Measurements from ENCODE around the gene ERFL.

ERFL gene

DNA sequence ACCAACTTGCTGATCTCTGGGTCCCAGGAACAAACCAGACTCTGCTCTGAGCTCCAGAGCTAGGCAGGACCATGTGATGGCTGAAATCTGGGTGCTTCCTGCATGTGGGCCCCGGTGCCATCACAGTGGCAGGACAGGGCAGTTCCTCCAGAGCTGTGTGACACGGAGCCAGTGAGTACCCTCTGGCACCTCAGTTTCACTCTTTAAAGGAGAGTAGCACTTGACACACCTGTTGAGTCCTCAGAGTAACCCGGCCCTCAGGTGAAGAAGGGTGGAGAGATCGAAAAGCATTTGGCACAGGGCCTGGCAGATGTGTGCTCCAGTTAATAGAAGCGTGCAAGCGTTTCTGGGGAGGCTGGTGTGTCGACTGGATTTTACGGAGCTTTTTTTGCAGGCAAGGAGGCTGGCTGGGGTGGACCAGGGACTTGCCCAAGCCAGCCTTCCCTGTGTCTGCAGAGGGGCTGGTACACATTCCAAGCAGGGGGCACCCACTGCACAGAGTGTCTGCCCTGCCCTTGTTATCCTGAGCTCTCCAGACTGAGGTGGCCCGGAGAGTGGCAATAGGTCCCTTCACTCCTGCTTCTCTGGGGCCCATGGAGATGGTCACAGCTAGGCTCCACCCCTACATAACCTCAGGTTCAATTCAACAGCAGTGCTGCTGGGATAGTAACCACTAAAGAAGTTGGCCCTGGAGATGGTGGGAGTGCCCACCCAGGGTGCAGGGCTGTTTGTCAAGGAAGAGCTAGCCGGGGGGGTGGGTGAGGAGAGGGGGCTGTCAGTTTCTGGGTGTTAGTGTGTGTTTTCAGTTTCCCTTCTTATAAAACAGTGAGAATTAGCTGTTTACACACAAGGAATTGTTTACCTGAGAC, 59.9 kb downstream of the ERFL start:
- no peak overlapping the region for H3K4me3 ChIP-seq (ENCODE audit: low read depth, low read length)
- DNase-seq (ENCODE audit: low read depth): no peak

DNA sequence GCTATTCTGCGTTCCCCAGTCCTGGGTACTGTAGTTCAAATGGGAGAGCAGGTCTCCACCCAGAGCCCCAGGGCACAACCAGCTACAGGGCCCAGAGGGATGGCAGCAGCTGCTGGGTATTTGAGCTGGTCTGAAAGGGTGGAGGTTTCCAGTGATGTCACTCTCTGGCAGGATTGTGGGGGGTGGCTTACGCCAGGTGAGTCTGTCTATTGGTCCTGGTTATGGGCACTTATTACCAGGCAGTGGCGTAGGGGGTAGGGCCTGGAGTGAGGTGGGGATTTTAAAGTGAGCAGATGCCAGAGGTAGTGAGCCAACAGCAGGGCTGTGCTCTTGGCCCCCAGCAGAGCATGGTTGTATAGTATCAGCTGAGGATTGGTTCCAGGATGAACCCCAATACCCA, 62.0 kb downstream of the ERFL start:
- no peak for DNase-seq (ENCODE audit: low read depth)
- H3K4me3 ChIP-seq (ENCODE audit: low read depth, low read length): no peak overlapping the region

DNA sequence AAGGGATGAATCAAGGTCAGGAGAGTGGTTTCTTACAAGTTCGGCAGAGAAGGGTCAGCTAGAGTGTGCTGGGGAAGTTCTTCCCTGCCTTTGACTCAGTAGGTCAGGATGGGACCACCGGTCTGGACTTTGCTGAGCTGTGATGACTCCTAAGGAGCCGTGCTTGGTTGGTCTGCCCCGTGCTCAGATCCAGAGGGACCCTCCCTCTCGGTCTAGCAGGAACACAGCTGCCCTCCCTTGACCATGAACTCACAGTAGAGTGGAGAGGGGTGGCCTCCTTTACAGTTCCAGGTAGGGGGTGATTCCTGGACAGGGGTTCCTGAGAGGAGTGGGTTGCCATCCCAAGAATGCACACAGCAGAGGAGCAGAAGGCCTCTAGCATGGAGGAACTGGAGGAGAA, 63.9 kb downstream of the ERFL start:
- DNase-seq (ENCODE audit: low read depth): no peak
- H3K4me3 ChIP-seq (ENCODE audit: low read depth, low read length): no peak overlapping the region

DNA sequence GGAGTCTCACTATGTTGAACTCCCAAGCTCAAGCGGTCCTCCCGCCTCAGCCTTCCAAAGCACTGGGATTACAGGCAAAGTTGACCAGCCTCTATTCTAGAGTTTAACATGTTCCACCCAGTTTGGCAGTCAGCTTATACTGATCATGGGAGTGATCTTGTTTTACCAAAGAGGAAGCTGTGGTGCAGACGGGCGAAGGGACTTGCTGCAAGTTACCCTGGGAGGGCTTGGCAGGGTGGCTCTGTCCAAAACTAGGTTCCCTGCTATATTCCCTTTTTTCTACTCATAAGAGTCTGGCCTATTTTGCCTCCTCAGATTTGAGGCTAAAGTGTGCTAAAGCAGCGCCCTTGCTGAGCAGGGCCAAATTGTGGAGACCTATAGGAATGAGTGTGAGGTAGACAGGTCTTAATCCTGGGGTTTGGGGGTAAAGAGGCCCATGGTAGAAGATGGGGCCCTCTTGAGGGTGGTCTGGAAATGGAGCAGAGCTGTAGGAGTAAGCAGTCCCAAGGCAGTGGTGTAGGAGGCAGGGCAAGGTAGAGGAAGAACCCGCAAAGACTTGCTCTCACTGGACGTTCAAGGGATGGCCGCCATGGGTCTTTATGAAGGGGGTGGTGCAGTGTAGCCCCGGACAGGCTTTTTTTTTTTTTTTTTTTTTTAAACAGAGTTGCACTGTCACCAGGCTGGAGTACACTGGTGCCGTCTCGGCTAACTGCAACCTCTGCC, 64.9 kb downstream of the ERFL start:
- DNase-seq (ENCODE audit: low read depth): no peak
- no peak overlapping the region for H3K4me3 ChIP-seq (ENCODE audit: low read depth, low read length)

DNA sequence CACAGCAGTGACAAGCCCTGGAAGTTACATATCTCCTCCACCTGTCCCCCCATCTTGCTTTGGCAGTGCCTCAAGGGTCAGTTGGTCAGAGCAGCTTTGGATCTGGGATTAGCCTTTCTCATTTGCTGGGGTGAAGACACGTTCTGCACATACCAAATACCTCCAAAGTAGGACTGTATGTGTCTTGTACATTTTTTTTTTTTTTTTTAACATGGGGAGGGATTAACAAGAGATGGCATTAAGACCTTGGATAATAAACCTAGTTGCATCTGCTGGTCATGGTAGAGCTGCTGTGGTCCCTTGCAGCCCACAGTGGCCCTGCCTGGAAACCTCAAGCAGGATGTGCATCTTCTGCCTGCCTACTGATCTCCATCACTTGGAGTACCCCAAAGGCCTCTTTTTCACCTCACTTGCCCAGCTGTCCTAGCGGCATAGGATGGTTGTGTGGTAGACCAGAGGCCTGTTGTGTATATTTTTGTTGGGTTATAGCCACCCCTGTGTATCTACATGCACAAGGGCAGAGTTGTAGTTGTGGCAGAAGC, 65.7 kb downstream of the ERFL start:
- H3K4me3 ChIP-seq (ENCODE audit: low read depth, low read length): peak overlapping the region; percentile 99
- no peak for DNase-seq (ENCODE audit: low read depth)

DNA sequence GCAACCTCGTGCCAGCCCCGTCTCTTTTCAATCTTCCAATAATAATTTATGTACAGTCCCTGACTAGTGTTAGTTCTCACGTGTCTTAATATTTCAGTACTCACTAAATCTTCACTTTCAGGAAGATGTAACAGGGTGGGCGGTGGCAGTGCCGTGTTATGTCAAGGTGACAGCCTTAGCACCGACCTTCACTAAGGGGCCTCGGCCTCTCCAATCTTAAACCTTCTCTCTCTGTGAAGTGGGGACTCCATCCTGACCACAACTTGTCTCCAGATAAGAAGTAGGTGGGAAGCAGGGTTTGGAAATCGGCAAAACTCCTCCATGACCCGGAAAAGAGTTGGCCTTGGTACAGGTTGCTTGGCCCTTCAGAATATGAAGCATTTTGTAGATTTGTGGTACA, 66.4 kb downstream of the ERFL start:
- no peak for DNase-seq (ENCODE audit: low read depth)
- peak overlapping the region; percentile 99 for H3K4me3 ChIP-seq (ENCODE audit: low read depth, low read length)

DNA sequence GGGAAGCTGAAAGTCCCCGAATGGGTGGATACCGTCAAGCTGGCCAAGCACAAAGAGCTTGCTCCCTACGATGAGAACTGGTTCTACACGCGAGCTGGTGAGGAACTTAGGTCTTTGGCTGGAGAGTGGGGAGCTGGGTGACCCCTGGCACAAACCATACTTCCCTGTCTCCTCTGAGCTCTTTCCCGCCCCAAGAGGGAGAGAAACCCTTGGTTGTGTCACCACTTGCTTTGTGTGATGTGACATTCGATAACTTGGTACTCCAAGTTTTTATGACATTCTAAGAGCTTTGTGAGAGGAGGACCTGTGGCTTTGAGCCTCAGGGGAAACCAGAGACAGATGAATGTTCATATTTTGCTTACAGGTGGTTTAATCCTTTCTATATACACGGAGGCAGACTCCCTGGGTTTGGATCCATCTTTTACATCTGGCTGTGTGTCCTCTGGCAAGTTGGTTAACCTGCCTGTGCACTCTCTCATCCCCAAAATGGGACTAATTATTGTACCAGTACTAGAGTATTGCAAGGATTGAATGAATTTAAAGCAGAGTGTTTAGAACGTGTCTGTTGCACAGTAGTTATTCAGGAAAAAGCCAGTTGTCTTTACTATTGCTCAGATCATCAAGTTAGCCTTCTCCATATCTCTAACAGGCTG, 67.0 kb downstream of the ERFL start:
- no peak for DNase-seq (ENCODE audit: low read depth)
- H3K4me3 ChIP-seq (ENCODE audit: low read depth, low read length): peak overlapping the region; percentile 99

DNA sequence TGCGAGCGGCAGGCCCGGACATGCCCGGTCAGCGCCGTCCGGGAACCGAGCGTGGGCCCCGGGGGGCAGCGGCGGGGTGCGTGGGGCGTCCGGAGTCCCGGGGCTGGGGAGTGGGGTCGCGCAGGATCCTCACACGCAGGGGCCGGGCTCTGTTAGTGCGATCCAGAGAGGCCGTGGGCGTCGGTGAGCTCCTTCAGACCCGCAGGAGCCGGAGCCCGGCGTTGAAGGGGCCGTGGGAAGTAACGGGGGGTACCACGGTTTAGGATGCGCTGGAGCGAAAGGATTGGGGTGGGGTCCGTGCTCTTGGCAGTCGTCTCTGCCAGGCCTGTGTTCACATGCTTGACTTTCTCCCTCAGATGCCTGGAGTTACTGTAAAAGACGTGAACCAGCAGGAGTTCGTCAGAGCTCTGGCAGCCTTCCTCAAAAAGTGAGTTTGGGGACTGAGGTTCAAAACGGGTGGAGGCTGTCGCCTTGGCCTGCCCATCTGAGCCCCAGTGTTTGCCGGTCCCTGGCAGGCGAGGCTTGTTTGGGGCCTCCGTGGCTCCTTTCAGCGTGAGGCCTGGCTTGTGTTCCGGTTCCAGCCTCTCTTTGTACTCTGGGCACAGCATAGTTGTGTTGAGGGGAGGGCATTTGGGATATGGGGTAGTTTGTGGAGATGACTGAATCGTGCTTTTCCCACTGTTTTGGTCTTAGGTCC, 67.7 kb downstream of the ERFL start:
- peak overlapping the region; percentile 99 for H3K4me3 ChIP-seq (ENCODE audit: low read depth, low read length)
- DNase-seq (ENCODE audit: low read depth): no peak

DNA sequence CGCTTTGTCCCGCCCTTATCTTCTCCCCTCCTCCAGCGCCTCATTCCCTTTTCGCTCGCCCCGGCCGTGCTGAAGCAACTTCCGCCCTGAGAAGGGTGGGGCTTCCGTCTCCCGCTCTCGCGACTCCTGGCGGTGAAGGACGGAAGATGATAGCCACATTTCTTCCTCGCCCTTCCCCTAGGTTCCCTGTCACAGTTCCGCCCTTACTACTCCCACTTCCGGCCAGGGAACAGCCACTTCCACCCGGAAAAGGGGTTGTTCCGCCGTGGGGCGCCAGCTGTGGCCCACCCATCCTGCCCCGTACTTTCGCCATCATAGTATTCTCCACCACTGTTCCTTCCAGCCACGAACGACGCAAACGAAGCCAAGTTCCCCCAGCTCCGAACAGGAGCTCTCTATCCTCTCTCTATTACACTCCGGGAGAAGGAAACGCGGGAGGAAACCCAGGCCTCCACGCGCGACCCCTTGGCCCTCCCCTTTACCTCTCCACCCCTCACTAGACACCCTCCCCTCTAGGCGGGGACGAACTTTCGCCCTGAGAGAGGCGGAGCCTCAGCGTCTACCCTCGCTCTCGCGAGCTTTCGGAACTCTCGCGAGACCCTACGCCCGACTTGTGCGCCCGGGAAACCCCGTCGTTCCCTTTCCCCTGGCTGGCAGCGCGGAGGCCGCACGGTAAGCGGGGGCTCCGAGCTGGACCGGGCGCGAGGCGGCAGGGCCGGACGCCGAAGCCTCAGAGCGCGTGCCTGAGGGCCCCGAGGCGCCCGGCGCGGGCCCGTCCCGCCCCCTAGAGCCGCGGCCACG, 68.4 kb downstream of the ERFL start, which contains the start of gene RPS19:
TSS of gene RPS19 (plus strand) at position 638 of the 801 bp plus-strand sequence. CDS start 520 bp downstream, outside the sequence.
- DNase-seq (ENCODE audit: low read depth): peak; percentile 91
- peak within 1 kb of the TSS; percentile 99 for H3K4me3 ChIP-seq (ENCODE audit: low read depth, low read length)

DNA sequence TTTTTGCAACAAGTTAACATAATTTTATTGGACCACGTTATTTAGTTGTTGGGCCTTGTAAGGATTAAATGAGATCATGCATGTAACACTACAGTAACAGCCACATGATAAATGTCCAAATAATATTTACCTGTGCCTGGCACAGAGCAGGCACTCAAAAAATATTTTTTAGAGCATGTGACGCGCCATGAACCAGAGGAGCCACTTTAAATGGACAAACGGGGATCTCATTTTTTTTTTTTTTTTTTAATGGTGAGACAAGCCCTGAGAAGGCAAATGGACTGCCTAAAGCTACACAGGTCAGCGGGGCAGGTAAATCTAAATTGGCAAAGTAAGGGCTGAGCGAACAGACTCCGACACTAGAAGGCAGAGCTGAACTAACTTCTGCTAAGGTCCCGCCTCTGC, 69.0 kb downstream of the ERFL start:
- H3K4me3 ChIP-seq (ENCODE audit: low read depth, low read length): peak overlapping the region; percentile 99
- no peak for DNase-seq (ENCODE audit: low read depth)

Data from skeletal muscle cell (primary cell).